HepG2 (cell line): ENCODE data around the gene LOXL3. TPM values are rescaled to one million over a fixed set of nuclear protein-coding genes. Genes with fewer than 3 reads are reported as not detected.

ENCODE experiments used
- ASH2L ChIP-seq: fragments of 300-600, 200-600 bp; sonication (generic); IDR thresholded peaks from 2 replicates; pipeline ENCODE4 v1.7.0; 2017; ENCODE audit warnings: low read depth, mild to moderate bottlenecking, moderate library complexity, mixed read lengths, low read length; ENCODE audit not compliant: insufficient read length
- ETV5 ChIP-seq: IDR thresholded peaks from 2 replicates; pipeline ENCODE4 v1.6.1; 2018; ENCODE audit warnings: missing biosample characterization, missing genetic modification reagents, inconsistent platforms, borderline replicate concordance
- MAFG ChIP-seq: sonication (generic); formaldehyde crosslinking; IDR thresholded peaks from 2 replicates; pipeline ENCODE4 v1.5.1; 2020; ENCODE audit warnings: mild to moderate bottlenecking, missing genetic modification reagents
- NBN ChIP-seq: fragments of 450-650 bp; conservative IDR thresholded peaks from 2 replicates; pipeline ENCODE4 v1.6.1; 2017
- NPAS2 ChIP-seq: sonication (generic); formaldehyde crosslinking; IDR thresholded peaks from 2 replicates; pipeline ENCODE4 v1.8.0; 2022; ENCODE audit warnings: mild to moderate bottlenecking, missing genetic modification reagents, borderline replicate concordance
- POLR2G ChIP-seq: fragments of 200-400 bp; formaldehyde crosslinking; IDR thresholded peaks from 2 replicates; pipeline ENCODE4 v1.6.1; 2018; ENCODE audit warnings: mild to moderate bottlenecking, low read depth, low read length, moderate library complexity
- RAD21 ChIP-seq: fragments of 450-650 bp; formaldehyde crosslinking; IDR thresholded peaks from 2 replicates; pipeline ENCODE4 v1.5.0; 2020; ENCODE audit warnings: mild to moderate bottlenecking
- SETDB1 ChIP-seq: sonication (generic); formaldehyde crosslinking; IDR thresholded peaks from 2 replicates; pipeline ENCODE4 v1.5.1; 2020; ENCODE audit warnings: missing genetic modification reagents, mild to moderate bottlenecking, borderline replicate concordance
- SIX4 ChIP-seq: sonication (generic); formaldehyde crosslinking; IDR thresholded peaks from 2 replicates; pipeline ENCODE4 v1.4.0; 2020; ENCODE audit warnings: missing genetic modification reagents
- SOX6 ChIP-seq, 2 experiments: fragments of 450-650 bp in 1 of 2; sonication (generic) in 1 of 2; formaldehyde crosslinking in 1 of 2; IDR thresholded peaks; 2 replicates each; pipeline versions ENCODE4 v1.4.0 to v1.6.1; 2017 to 2020; ENCODE audit warnings: antibody characterized with exemption in 1 of 2, mild to moderate bottlenecking in 1 of 2, missing genetic modification reagents in 1 of 2
- TARDBP ChIP-seq: sonication (generic); formaldehyde crosslinking; IDR thresholded peaks from 2 replicates; pipeline ENCODE4 v1.8.0; 2022; ENCODE audit warnings: mild to moderate bottlenecking, missing genetic modification reagents
- TEAD2 ChIP-seq: sonication (generic); formaldehyde crosslinking; IDR thresholded peaks from 2 replicates; pipeline ENCODE4 v1.9.0; 2021; ENCODE audit warnings: missing genetic modification reagents
- TOE1 ChIP-seq: sonication (generic); formaldehyde crosslinking; IDR thresholded peaks from 2 replicates; pipeline ENCODE4 v1.4.0; 2020; ENCODE audit warnings: mild to moderate bottlenecking, missing genetic modification reagents
- ZFYVE20 ChIP-seq: sonication (generic); formaldehyde crosslinking; IDR thresholded peaks from 2 replicates; pipeline ENCODE4 v1.8.0; 2023; ENCODE audit warnings: low read depth, mild to moderate bottlenecking, moderate library complexity, missing genetic modification reagents, borderline replicate concordance
- ZNF296 ChIP-seq: sonication (generic); formaldehyde crosslinking; conservative IDR thresholded peaks from 2 replicates; pipeline ENCODE4 v1.5.0; 2020; ENCODE audit warnings: mild to moderate bottlenecking, missing genetic modification reagents
- ZNF333 ChIP-seq: sonication (generic); formaldehyde crosslinking; IDR thresholded peaks from 2 replicates; pipeline ENCODE4 v1.4.0; 2020; ENCODE audit warnings: mild to moderate bottlenecking, missing genetic modification reagents, borderline replicate concordance
- polyA plus RNA-seq, 8 experiments: library from polyadenylated mRNA; depleted of rRNA in 3 of 8; stranded (reverse) in 7 of 8; unstranded in 1 of 8; fragments of >200 nt; fragmentation: Illumina TruSeq in 4 of 8; extraction: Trizol in 4 of 8; gene quantifications; 2 replicates each; pipeline versions ENCODE4 v1.2.1 to v1.2.3, GENCODE V29; 2011 to 2016; ENCODE audit warnings: low read depth in 4 of 8, missing spikeins in 1 of 8, mixed read lengths in 1 of 8; ENCODE audit not compliant: insufficient read depth in 1 of 8
- total RNA-seq, 5 experiments: library from RNA; depleted of rRNA; stranded (reverse); fragments of >200 nt; fragmentation: Illumina TruSeq; extraction: Trizol; gene quantifications; 2 replicates each; pipeline ENCODE4 v1.2.3, GENCODE V29; 2016; ENCODE audit warnings: low read depth in 1 of 5
- TF ChIP-seq, protein P1 (sequence below): sonication (generic); formaldehyde crosslinking; IDR thresholded peaks from 2 replicates; pipeline ENCODE4 v1.5.0; 2020; ENCODE audit warnings: mild to moderate bottlenecking, missing genetic modification reagents, borderline replicate concordance
- TF ChIP-seq, protein P2 (sequence below): sonication (generic); formaldehyde crosslinking; IDR thresholded peaks from 2 replicates; pipeline ENCODE4 v1.8.0; 2022; ENCODE audit warnings: low read depth, missing genetic modification reagents
- TF ChIP-seq, protein P3 (sequence below): sonication (generic); formaldehyde crosslinking; IDR thresholded peaks from 2 replicates; pipeline ENCODE4 v1.4.0; 2020; ENCODE audit warnings: missing genetic modification reagents
- TF ChIP-seq, protein P4 (sequence below): IDR thresholded peaks from 2 replicates; pipeline ENCODE4 v1.6.1; 2016; ENCODE audit warnings: missing genetic modification reagents, missing compliant biosample characterization
- TF ChIP-seq, protein P5 (sequence below): IDR thresholded peaks from 2 replicates; pipeline ENCODE4 v1.6.1; 2016; ENCODE audit warnings: missing compliant biosample characterization, missing genetic modification reagents, borderline replicate concordance

LOXL3 gene
- total and polyA plus RNA-seq, 2 of the 13 experiments (the other 11 are each of a cell fraction or from before 2014, with no cell fraction given) = 0.55 to 6.5 TPM

DNA sequence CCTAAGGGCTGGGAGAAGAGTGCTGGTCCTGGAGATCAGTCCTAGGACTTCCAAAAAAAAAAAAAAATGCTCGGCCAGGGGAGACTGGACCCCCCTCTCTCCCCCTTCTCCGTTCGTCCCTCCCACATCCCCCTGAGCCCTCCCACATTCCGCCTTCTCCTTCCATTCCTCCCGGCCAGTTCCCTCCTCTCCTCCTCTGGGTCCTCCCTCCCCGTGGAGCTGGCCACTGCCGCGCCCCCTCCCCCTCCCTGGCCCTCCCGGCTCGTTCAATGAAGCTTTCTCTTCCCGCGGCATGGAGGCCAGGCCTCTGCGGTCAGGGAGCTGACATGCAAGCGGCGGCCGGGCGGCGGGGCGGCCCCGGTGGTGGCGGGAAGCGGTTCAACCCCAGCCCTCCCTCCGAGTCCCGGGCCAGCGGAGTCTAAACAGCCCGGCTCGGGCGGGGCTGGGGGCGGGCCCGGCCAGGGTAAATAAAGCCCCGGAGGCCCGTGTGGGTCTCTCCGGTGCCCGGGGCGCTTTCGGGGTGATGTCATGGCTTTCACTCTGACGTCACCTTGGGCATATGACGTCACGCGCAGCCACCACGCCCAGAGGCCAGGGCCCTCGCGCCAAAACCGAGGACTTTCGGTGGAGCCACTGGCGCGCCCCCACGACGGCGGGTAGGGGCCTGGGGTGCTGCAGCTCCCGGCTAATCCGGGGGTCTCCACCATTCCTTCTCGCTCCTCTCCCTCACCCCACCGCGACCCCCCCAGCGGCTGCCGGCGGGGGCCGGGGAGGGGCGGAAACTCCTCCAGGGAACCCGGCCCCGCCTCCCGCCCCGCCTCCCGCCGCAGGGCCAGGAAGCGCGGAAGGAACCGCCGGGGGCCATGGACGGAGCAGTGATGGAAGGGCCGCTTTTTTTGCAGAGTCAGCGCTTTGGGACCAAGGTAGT lies at the start of gene LOXL3, which contains the start of gene DOK1 (continued):
- TF ChIP-seq SETDB1 (CRISPR knock-in tag) (no peak), ZFYVE20 (no peak), RAD21 (CRISPR knock-in tag) (no peak), MAFG (peak; percentile 94), NBN (no peak), TARDBP (CRISPR knock-in tag) (peak; percentile 57; the same call in 1 of the 2 replicates), SOX6 (IDR thresholded peaks at IDR 0.05) (no peak), SOX6 (CRISPR knock-in tag; IDR thresholded peaks at IDR 0.05) (peak; percentile 20; the same call in 1 of the 2 replicates), SIX4 (CRISPR knock-in tag) (no peak), TOE1 (no peak), ASH2L (peak; percentile 54), NPAS2 (CRISPR knock-in tag) (0 out of 2 replicates have a peak, but pooled peaks have one; percentile 34), POLR2G (no peak), ZNF296 (CRISPR knock-in tag) (no peak), ETV5 (no peak), TEAD2 (CRISPR knock-in tag) (no peak), ZNF333 (CRISPR knock-in tag) (0 out of 2 replicates have a peak, but pooled peaks have one; percentile 57)
- TF ChIP-seq, protein P1, sequence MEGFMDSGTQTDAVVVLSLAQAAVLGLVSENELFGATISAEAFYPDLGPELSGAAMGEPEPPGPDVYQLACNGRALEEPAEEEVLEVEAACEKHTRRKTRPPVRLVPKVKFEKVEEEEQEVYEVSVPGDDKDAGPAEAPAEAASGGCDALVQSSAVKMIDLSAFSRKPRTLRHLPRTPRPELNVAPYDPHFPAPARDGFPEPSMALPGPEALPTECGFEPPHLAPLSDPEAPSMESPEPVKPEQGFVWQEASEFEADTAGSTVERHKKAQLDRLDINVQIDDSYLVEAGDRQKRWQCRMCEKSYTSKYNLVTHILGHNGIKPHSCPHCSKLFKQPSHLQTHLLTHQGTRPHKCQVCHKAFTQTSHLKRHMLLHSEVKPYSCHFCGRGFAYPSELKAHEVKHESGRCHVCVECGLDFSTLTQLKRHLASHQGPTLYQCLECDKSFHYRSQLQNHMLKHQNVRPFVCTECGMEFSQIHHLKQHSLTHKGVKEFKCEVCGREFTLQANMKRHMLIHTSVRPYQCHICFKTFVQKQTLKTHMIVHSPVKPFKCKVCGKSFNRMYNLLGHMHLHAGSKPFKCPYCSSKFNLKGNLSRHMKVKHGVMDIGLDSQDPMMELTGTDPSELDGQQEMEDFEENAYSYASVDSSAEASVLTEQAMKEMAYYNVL (CRISPR knock-in tag) = 0 out of 2 replicates have a peak, but pooled peaks have one; percentile 24
- TF ChIP-seq, protein P2, sequence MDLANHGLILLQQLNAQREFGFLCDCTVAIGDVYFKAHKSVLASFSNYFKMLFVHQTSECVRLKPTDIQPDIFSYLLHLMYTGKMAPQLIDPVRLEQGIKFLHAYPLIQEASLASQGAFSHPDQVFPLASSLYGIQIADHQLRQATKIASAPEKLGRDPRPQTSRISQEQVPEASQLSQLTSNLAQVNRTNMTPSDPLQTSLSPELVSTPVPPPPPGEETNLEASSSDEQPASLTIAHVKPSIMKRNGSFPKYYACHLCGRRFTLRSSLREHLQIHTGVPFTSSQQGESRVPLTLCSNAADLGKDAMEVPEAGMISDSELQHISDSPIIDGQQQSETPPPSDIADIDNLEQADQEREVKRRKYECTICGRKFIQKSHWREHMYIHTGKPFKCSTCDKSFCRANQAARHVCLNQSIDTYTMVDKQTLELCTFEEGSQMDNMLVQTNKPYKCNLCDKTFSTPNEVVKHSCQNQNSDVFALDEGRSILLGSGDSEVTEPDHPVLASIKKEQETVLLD (CRISPR knock-in tag) = peak; percentile 69
- TF ChIP-seq, protein P3, sequence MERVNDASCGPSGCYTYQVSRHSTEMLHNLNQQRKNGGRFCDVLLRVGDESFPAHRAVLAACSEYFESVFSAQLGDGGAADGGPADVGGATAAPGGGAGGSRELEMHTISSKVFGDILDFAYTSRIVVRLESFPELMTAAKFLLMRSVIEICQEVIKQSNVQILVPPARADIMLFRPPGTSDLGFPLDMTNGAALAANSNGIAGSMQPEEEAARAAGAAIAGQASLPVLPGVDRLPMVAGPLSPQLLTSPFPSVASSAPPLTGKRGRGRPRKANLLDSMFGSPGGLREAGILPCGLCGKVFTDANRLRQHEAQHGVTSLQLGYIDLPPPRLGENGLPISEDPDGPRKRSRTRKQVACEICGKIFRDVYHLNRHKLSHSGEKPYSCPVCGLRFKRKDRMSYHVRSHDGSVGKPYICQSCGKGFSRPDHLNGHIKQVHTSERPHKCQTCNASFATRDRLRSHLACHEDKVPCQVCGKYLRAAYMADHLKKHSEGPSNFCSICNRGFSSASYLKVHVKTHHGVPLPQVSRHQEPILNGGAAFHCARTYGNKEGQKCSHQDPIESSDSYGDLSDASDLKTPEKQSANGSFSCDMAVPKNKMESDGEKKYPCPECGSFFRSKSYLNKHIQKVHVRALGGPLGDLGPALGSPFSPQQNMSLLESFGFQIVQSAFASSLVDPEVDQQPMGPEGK (CRISPR knock-in tag) = peak; percentile 66
- TF ChIP-seq, protein P4, sequence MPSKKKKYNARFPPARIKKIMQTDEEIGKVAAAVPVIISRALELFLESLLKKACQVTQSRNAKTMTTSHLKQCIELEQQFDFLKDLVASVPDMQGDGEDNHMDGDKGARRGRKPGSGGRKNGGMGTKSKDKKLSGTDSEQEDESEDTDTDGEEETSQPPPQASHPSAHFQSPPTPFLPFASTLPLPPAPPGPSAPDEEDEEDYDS = no peak
- TF ChIP-seq, protein P5, sequence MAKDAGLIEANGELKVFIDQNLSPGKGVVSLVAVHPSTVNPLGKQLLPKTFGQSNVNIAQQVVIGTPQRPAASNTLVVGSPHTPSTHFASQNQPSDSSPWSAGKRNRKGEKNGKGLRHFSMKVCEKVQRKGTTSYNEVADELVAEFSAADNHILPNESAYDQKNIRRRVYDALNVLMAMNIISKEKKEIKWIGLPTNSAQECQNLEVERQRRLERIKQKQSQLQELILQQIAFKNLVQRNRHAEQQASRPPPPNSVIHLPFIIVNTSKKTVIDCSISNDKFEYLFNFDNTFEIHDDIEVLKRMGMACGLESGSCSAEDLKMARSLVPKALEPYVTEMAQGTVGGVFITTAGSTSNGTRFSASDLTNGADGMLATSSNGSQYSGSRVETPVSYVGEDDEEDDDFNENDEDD (CRISPR knock-in tag) = no peak
